Adrenal gland (tissue), 12 donors: Measurements from ENCODE around the gene GPHB5. TPM values are rescaled to one million over a fixed set of nuclear protein-coding genes. Genes with fewer than 3 reads are reported as not detected.

Experiments used
- DNase-seq, 7 donors: peaks; one replicate each; pipeline ENCODE4 v3.0.0-alpha.2; 2019 to 2020
- H3K27ac ChIP-seq, 5 donors: fragments of 200-600 bp; sonication (generic) in 4 of 5; 1 replicate in 3 of 5; 2 replicates in 2 of 5; pipeline versions ENCODE4 v1.5.1 to v1.8.0; 2016 to 2020; ENCODE audit warnings: mild to moderate bottlenecking in 1 of 5
- H3K27me3 ChIP-seq: fragments of 200-600 bp; 2 replicates; pipeline ENCODE4 v1.8.0; 2021
- H3K36me3 ChIP-seq, 2 donors: fragments of 200-600 bp; replicated peaks in 1 of 2; 1 replicate in 1 of 2; 2 replicates in 1 of 2; pipeline versions ENCODE4 v1.5.1 to v1.8.0; 2018 to 2022
- H3K4me1 ChIP-seq, 2 donors: fragments of 200-600 bp; replicated peaks in 1 of 2; 1 replicate in 1 of 2; 2 replicates in 1 of 2; pipeline versions ENCODE4 v1.5.1 to v1.8.0; 2018 to 2021
- H3K4me3 ChIP-seq, 4 donors: fragments of 200-600 bp; sonication (generic) in 3 of 4; one replicate each; pipeline ENCODE4 v1.5.1; 2016 to 2018
- H3K9me3 ChIP-seq, 3 donors: fragments of 200-600 bp; sonication (generic) in 1 of 3; replicated peaks in 1 of 3; 1 replicate in 2 of 3; 2 replicates in 1 of 3; pipeline versions ENCODE4 v1.5.1 to v1.8.0; 2016 to 2021
- POLR2A ChIP-seq, 2 donors: fragments of 450-650 bp; IDR thresholded peaks; one replicate each; pipeline ENCODE4 v1.6.1; 2017; ENCODE audit warnings: antibody characterized with exemption in 2 of 2, mild to moderate bottlenecking in 2 of 2, moderate library complexity in 1 of 2
- WGBS, 4 donors: extraction: QIAGEN DNeasy Blood & Tissue Kit in 2 of 4; methylation state at CpG; one replicate each; pipeline versions ENCODE4 v1.1.5 to v1.1.7; 2013 to 2017; 5-methylcytosine and 5-hydroxymethylcytosine counted together
- intact Hi-C, 2 donors: fragments of 100-400 bp; cut with DNase I; formaldehyde crosslinking; loops; one replicate each; pipeline versions ENCODE4 v1.14.1 to v1.15.0; 2022 to 2023
- polyA plus RNA-seq, 3 donors: library from polyadenylated mRNA; stranded (reverse); fragments of 200-250 nt in 2 of 3; fragments of 350-450 nt in 1 of 3; fragmentation: Illumina TruSeq in 1 of 3; extraction: RNeasy Lipid Tissue Mini Kit (QIAGEN cat#74804) in 1 of 3; gene quantifications; one replicate each; pipeline ENCODE4 v1.2.3, GENCODE V29; 2013 to 2014
- total RNA-seq, 9 donors: library from RNA; depleted of rRNA in 4 of 9; stranded (reverse); fragments of >200 nt in 4 of 9; fragments of 120-200 nt in 1 of 9; fragmentation: NEBNext Ultra II Directional in 1 of 9; extraction: Animal tissue kit (Norgen Biotek cat#: 25700) in 1 of 9; gene quantifications; one replicate each; pipeline versions ENCODE4 v1.1.0 to v1.2.4, GENCODE V29; 2013 to 2023
- TF ChIP-seq, protein P1 (sequence below), 6 experiments: fragments of 450-650 bp in 4 of 6; fragments of 200-600 bp in 2 of 6; sonication (generic) in 1 of 6; IDR thresholded peaks; 1 replicate in 5 of 6; 2 replicates in 1 of 6; pipeline versions ENCODE4 v1.5.1 to v1.8.0; 2016 to 2021; ENCODE audit warnings: antibody characterized with exemption in 6 of 6, mild to moderate bottlenecking in 2 of 6, moderate library complexity in 1 of 6
- donor health status: healthy with polysubstance abuse.
- donor health status: Bipolar disorder and iron deficiency.
- donor health status: DM: yes; HTN: yes; CAD: no.
- donor health status: DM: no; HTN: no; CAD: no.
- donor health status: DM: no; HTN: no; CAD: no.
- donor health status: DM: yes; HTN: yes; CAD: no.

GPHB5 gene
- total and polyA plus RNA-seq, 12 donors, result not detected

DNA sequence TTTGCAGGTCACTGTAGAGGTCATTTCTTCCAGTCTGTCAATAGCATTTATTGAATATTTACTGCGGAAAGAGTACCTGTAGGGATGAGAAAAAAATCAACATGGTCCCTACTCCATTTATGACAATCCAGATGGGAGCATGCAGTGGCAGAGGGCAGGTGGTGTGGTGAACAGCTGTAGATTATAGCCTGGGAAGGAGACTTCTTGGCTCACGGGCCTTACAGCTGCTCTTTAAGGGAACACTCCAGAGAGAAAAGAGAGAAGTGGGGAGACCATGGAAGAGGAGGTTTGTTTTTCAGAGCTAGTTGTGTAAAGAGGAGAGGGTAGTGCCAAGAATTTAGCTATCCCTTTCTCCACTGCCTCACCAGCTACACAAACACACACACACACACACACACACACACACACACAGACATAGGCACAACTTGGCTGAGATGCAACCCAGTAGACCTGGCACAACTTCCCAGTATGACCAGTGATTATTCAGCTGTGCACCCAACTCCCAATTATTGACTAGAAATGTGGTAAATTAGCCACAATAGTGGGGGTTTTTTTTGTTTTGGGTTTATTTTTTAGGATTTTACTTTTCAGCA is 41.0 kb downstream of the GPHB5 start:
- DNase-seq, result no peak
- Histone ChIP-seq H3K9me3 (no peaks in the 10 kb centered on the region), H3K27me3 (no peaks in the 10 kb centered on the region), H3K36me3 (no peaks in the 10 kb centered on the region), H3K4me1 (no peaks in the 10 kb centered on the region), H3K4me3 (no peak overlapping the region), H3K27ac (no peak overlapping the region)
- TF ChIP-seq, protein P1, sequence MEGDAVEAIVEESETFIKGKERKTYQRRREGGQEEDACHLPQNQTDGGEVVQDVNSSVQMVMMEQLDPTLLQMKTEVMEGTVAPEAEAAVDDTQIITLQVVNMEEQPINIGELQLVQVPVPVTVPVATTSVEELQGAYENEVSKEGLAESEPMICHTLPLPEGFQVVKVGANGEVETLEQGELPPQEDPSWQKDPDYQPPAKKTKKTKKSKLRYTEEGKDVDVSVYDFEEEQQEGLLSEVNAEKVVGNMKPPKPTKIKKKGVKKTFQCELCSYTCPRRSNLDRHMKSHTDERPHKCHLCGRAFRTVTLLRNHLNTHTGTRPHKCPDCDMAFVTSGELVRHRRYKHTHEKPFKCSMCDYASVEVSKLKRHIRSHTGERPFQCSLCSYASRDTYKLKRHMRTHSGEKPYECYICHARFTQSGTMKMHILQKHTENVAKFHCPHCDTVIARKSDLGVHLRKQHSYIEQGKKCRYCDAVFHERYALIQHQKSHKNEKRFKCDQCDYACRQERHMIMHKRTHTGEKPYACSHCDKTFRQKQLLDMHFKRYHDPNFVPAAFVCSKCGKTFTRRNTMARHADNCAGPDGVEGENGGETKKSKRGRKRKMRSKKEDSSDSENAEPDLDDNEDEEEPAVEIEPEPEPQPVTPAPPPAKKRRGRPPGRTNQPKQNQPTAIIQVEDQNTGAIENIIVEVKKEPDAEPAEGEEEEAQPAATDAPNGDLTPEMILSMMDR (IDR thresholded peaks at IDR 0.05), result no peak
- no peak for TF ChIP-seq POLR2A (IDR thresholded peaks at IDR 0.05)
- WGBS, 4 donors, result 61 to 76% (median 65%) methylated on average over 2 of the region's 2 CpGs
- intact Hi-C loops, result loop anchor here (5.0 to 10.0 kb wide), 2 partner anchors 103 to 1115 kb away; no protein-coding TSS in a partner anchor

DNA sequence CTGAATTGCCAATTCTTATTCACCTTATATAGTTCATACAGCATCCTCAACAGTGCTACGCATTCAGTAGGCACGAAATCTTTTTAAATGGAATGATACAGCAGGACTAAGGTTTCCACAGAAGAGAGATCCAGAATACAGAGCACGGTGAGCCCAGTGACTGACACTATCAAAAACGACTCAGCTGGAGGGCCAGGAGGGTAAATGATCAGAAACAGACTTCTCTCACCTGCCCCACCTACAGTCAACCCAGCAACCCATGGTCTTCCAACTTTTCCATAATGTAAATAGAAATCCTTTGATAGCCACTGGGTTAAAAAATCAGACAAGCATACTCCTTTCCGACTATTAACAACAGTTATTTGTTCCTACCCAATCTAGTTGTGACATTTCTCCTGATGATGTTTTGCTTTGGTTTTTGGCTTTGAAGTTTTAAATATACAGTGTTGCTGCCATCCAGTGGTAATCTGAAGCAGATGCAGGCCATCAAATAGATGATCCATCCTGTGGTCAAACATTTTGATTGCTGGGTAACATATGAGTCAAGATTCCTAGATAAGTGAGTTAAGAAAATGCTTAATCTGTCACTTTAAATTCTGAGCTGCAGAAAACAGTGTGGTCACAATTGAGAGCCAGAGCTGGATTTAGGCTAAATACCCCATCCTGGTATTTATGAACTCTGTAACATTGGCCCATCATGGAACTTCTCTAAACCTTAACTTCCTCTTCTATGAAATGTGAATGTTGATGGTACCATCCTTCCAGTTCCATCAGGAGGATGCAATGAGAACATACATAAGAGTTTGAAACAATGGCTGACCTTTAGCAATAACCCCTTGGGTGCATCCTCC is 42.0 kb downstream of the GPHB5 start:
- Histone ChIP-seq H3K27ac (no peak overlapping the region), H3K4me1 (no peaks in the 10 kb centered on the region), H3K27me3 (no peaks in the 10 kb centered on the region), H3K9me3 (no peaks in the 10 kb centered on the region), H3K4me3 (no peak overlapping the region), H3K36me3 (no peaks in the 10 kb centered on the region)
- WGBS, 4 donors, result 41 to 49% (median 46%) methylated on average over 5 of the region's 5 CpGs
- intact Hi-C loops, result loop anchor here (5.0 to 10.0 kb wide), 2 partner anchors 102 to 1114 kb away; no protein-coding TSS in a partner anchor
- DNase-seq, result peak in 1 of 7 donors; percentile 4
- no peak for TF ChIP-seq POLR2A (IDR thresholded peaks at IDR 0.05)
- TF ChIP-seq, protein P1 (IDR thresholded peaks at IDR 0.05), result peak; percentile 54 to 92 (median 79)

DNA sequence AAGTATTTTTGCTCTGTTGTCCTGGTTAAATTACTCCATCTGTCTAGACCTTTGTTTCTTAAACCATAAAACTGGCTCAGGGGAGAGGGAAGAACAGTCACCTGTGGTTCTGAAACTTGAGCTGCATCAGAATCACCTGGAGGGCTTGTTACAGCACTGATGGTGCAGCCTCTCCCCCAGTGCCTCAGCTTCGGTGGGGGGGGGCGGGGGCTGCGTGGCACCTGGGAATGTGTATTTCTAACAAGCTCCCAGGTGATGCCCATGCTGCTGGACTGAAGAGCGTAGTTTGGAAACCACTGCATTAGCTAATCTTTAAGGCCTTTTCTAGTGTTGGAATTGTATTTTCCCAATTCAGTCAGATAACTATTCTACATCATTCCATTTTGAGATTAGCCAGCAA is 42.7 kb downstream of the GPHB5 start:
- TF ChIP-seq, protein P1 (IDR thresholded peaks at IDR 0.05), result no peak
- no peak for TF ChIP-seq POLR2A (IDR thresholded peaks at IDR 0.05)
- no peak overlapping the region for H3K4me3 ChIP-seq
- no peak overlapping the region for H3K27ac ChIP-seq
- no peaks in the 10 kb centered on the region for H3K4me1 ChIP-seq
- H3K9me3 ChIP-seq, result no peaks in the 10 kb centered on the region
- no peaks in the 10 kb centered on the region for H3K36me3 ChIP-seq
- no peaks in the 10 kb centered on the region for H3K27me3 ChIP-seq
- DNase-seq, result no peak
- intact Hi-C loops, result loop anchor here (5.0 to 10.0 kb wide), 2 partner anchors 101 to 1114 kb away; no protein-coding TSS in a partner anchor
- 59 to 78% (median 73%) methylated on average over 2 to 4 of the region's 4 CpGs for WGBS, 4 donors

DNA sequence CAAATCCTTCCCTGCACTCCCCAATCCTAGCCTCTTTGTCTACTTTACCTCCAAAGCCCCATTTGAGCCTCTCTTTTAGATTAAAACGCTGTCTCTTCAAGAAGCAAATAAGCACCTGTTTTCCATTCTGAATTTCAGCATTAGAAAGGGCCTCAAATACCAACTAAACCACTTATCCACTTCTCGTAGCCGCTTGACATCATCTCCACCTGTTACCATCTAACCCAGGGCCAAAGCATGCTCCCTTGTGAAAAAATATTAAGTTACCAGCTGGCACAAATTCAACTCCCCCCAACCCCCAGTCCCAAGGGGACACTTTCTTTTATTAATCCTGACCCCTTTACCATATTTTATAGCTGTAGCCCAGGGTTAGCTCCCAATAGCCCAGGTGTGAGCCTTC is 43.1 kb downstream of the GPHB5 start:
- no peaks in the 10 kb centered on the region for H3K4me1 ChIP-seq
- DNase-seq, result no peak
- no peak overlapping the region for H3K4me3 ChIP-seq
- H3K27me3 ChIP-seq, result no peaks in the 10 kb centered on the region
- H3K36me3 ChIP-seq, result no peaks in the 10 kb centered on the region
- TF ChIP-seq POLR2A (IDR thresholded peaks at IDR 0.05), result no peak
- TF ChIP-seq, protein P1 (IDR thresholded peaks at IDR 0.05), result no peak
- H3K27ac ChIP-seq, result no peak overlapping the region
- 77 to 88% (median 83%) methylated on average over 3 of the region's 3 CpGs for WGBS, 4 donors
- no peaks in the 10 kb centered on the region for H3K9me3 ChIP-seq
- intact Hi-C loops, result loop anchor here (5.0 to 10.0 kb wide), 2 partner anchors 101 to 1113 kb away; no protein-coding TSS in a partner anchor
